Measurements from ENCODE around the gene NUAK2. TPM values are rescaled to one million over a fixed set of nuclear protein-coding genes. Genes with fewer than 3 reads are reported as not detected.

Gene NUAK2
- total RNA-seq, 4 donors from 2014 or later = 0.42 to 0.86 (median 0.74) TPM

DNA sequence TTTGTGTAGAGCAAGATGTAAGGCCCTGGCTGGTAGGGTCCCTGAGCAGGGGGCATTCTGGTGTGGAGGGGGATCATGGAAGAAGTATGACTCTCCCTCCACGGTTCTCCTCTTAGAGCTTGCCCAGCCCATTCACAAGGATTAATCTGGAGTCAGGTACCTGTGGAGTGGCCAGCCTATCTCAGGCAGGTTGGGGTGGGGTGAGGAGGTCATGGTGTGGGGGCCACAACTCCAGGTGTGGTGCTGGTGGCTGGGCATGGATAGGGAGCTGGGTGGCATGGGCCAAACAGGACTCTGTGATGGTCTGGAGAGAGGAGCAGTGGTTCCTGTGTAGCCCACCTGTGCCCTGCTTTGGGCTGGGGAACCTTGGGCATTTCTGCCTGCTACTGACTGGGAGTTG is 61.5 kb downstream of the NUAK2 start:
- H3K9me3 ChIP-seq = no peaks in the 10 kb centered on the region
- no peak overlapping the region for H3K4me3 ChIP-seq
- WGBS = 75% methylated on average over 1 of the region's 1 CpG
- H3K36me3 ChIP-seq = no peaks in the 10 kb centered on the region
- TF ChIP-seq POLR2A (IDR thresholded peaks at IDR 0.05; ENCODE audit: low read depth) (no peak), POLR2AphosphoS5 (IDR thresholded peaks at IDR 0.05) (no peak)
- H3K4me1 ChIP-seq = peaks cover 33 to 56% (median 43%) of the 10 kb centered on the region in 4 donors
- no peak for DNase-seq (ENCODE audit: extremely low spot score)
- no peaks in the 10 kb centered on the region for H3K27me3 ChIP-seq
- H3K27ac ChIP-seq (replicated peaks in 1 of 4) = no peak overlapping the region
- intact Hi-C loops (cut with DNase I) = loop anchor here (5.0 kb wide), 2 partner anchors 38 to 273 kb away; no protein-coding TSS in a partner anchor

DNA sequence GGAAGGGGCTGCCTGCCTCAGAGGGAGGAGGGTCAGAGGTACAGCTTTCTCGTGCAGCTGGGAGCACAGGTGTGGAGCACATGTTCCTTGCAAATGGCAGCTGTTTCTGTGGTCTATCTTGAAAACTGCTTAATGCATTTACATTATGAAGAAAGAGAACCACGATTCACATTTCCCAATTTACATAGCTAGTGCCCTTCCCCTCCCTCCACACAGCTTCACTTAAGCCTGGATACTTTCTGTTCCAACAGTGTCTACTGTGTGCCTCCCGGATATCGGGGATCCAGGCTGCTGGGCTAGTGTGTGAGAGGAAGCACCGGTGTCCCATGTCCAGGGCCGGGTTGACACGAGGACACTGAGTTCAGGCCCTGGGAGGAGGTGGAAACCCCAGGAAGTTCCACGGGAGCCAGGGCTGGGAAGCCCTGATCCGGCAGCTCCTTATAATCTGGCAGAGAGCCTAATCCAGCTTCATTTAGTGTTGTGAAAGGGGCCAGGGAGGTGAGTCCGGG is 62.2 kb downstream of the NUAK2 start:
- Histone ChIP-seq H3K4me1 (peaks cover 33 to 56% (median 43%) of the 10 kb centered on the region in 4 donors), H3K9me3 (no peaks in the 10 kb centered on the region), H3K27ac (replicated peaks in 1 of 4) (no peak overlapping the region), H3K36me3 (no peaks in the 10 kb centered on the region), H3K27me3 (no peaks in the 10 kb centered on the region), H3K4me3 (no peak overlapping the region)
- TF ChIP-seq POLR2A (IDR thresholded peaks at IDR 0.05; ENCODE audit: low read depth) (no peak), EP300 (IDR thresholded peaks at IDR 0.05) (no peak), POLR2AphosphoS5 (IDR thresholded peaks at IDR 0.05) (peak in 1 of 2 donors; percentile 31)
- TF ChIP-seq, protein P1, sequence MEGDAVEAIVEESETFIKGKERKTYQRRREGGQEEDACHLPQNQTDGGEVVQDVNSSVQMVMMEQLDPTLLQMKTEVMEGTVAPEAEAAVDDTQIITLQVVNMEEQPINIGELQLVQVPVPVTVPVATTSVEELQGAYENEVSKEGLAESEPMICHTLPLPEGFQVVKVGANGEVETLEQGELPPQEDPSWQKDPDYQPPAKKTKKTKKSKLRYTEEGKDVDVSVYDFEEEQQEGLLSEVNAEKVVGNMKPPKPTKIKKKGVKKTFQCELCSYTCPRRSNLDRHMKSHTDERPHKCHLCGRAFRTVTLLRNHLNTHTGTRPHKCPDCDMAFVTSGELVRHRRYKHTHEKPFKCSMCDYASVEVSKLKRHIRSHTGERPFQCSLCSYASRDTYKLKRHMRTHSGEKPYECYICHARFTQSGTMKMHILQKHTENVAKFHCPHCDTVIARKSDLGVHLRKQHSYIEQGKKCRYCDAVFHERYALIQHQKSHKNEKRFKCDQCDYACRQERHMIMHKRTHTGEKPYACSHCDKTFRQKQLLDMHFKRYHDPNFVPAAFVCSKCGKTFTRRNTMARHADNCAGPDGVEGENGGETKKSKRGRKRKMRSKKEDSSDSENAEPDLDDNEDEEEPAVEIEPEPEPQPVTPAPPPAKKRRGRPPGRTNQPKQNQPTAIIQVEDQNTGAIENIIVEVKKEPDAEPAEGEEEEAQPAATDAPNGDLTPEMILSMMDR (IDR thresholded peaks at IDR 0.05) = no peak
- intact Hi-C loops (cut with DNase I) = loop anchor here (5.0 kb wide), 1 partner anchor 272 kb away; no protein-coding TSS in a partner anchor
- WGBS = 57% methylated on average over 10 of the region's 10 CpGs
- DNase-seq (ENCODE audit: extremely low spot score) = no peak

DNA sequence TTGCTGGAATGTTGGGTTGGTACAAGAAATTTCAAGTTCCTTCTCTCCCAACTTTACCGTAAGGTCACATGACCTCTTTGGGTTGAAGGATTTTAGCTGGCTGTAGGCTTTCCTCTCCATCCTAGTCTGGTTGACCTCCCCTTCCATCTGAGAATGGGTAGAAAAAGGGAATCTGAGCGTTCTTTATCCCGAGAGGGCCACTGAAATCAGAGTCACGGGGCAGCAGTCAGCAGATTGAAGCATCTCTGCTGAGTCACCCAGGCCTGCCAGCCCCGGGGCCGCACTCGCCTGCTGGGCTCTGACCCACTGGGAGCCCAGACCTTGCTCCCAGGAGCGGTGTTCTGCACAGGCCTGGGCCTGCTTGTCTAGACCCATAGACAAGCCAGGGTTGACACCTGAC is 62.8 kb downstream of the NUAK2 start:
- Histone ChIP-seq H3K36me3 (no peaks in the 10 kb centered on the region), H3K9me3 (no peaks in the 10 kb centered on the region), H3K4me3 (no peak overlapping the region), H3K4me1 (peaks cover 33 to 56% (median 43%) of the 10 kb centered on the region in 4 donors), H3K27me3 (no peaks in the 10 kb centered on the region), H3K27ac (replicated peaks in 1 of 4) (no peak overlapping the region)
- intact Hi-C loops (cut with DNase I) = loop anchor here (5.0 kb wide), 1 partner anchor 271 kb away; no protein-coding TSS in a partner anchor
- 91% methylated on average over 8 of the region's 8 CpGs for WGBS
- no peak for TF ChIP-seq POLR2AphosphoS5 (IDR thresholded peaks at IDR 0.05)
- no peak for TF ChIP-seq POLR2A (IDR thresholded peaks at IDR 0.05; ENCODE audit: low read depth)
- TF ChIP-seq, protein P1 (IDR thresholded peaks at IDR 0.05) = no peak
- no peak for TF ChIP-seq EP300 (IDR thresholded peaks at IDR 0.05)
- no peak for DNase-seq (ENCODE audit: extremely low spot score)

DNA sequence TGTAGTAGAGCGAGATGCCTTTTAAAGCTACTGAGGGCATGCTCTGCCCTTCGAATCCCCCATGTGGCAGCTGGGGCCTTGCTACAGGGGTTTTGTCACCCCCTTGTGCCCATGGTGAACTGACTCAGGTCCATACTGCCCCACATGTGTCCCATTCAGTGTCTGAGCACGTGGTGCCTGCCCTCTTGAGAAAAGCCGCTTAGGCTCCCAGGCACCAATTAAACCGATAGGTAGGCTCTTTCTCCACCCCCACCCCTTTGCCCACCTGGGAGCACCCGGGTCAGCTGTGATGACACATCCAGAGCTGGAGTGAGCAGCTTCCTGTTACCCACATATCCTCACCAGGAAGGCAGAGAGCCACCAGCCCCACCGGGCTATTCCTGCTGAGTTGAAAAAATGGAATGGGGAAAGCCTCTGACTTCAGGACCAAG is 63.3 kb downstream of the NUAK2 start:
- Histone ChIP-seq H3K27ac (replicated peaks in 1 of 4) (no peak overlapping the region), H3K9me3 (no peaks in the 10 kb centered on the region), H3K36me3 (no peaks in the 10 kb centered on the region), H3K4me1 (peaks cover 33 to 55% (median 43%) of the 10 kb centered on the region in 4 donors), H3K27me3 (no peaks in the 10 kb centered on the region), H3K4me3 (no peak overlapping the region)
- TF ChIP-seq, protein P1 (IDR thresholded peaks at IDR 0.05) = no peak
- TF ChIP-seq POLR2AphosphoS5 (IDR thresholded peaks at IDR 0.05) = no peak
- no peak for TF ChIP-seq POLR2A (IDR thresholded peaks at IDR 0.05; ENCODE audit: low read depth)
- intact Hi-C loops (cut with DNase I) = loop anchor here (5.0 kb wide), 1 partner anchor 271 kb away; no protein-coding TSS in a partner anchor
- 93% methylated on average over 5 of the region's 7 CpGs for WGBS
- DNase-seq (ENCODE audit: extremely low spot score) = no peak

DNA sequence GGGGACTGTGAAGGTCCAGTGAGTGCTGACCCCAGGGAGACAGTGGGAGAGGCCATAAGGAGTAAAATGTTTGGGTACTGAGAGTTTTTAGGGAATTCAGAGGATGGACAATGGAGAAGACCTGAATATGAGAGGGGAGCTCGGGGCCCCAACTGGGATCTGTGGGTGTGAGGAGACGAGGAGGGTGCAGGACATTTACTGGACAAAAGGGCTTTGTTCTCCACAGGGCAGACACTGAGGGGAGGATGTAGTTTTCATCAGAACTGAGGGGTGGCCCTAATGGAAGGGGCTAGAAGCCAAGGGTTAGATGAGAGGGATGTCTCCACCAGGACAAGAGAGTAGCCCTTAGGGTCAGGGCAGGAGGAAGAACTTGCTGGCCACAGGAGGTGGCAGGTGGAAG is 63.8 kb downstream of the NUAK2 start:
- no peaks in the 10 kb centered on the region for H3K9me3 ChIP-seq
- intact Hi-C loops (cut with DNase I) = loop anchor here (5.0 kb wide), 1 partner anchor 270 kb away; no protein-coding TSS in a partner anchor
- 83% methylated on average over 2 of the region's 2 CpGs for WGBS

More for the DNA sequence above, 63.8 kb downstream of the NUAK2 start:
- H3K36me3 ChIP-seq = no peaks in the 10 kb centered on the region
- TF ChIP-seq, protein P1 (IDR thresholded peaks at IDR 0.05) = no peak
- TF ChIP-seq POLR2A (IDR thresholded peaks at IDR 0.05; ENCODE audit: low read depth) (no peak), EP300 (IDR thresholded peaks at IDR 0.05) (no peak), POLR2AphosphoS5 (IDR thresholded peaks at IDR 0.05) (no peak)
- H3K4me3 ChIP-seq = no peak overlapping the region
- H3K4me1 ChIP-seq = peaks cover 33 to 51% (median 41%) of the 10 kb centered on the region in 4 donors
- no peaks in the 10 kb centered on the region for H3K27me3 ChIP-seq
- DNase-seq (ENCODE audit: extremely low spot score) = no peak
- no peak overlapping the region for H3K27ac ChIP-seq (replicated peaks in 1 of 4)

Data from esophagus muscularis mucosa (tissue), 4 donors.